OCI-M2 (cell line): Measurements from ENCODE around the gene CAPN9.
"Not testable (repeated sequence)": the region's sequence is repeated elsewhere in the genome, so short reads cannot be mapped to it uniquely, and the experiment has no call there.

ENCODE experiments used
- DNase-seq: peaks from one replicate; lab custom pipeline; 2025; ENCODE audit not compliant: unreplicated experiment; lab: John Stamatoyannopoulos, UW

CAPN9 gene, protein sequence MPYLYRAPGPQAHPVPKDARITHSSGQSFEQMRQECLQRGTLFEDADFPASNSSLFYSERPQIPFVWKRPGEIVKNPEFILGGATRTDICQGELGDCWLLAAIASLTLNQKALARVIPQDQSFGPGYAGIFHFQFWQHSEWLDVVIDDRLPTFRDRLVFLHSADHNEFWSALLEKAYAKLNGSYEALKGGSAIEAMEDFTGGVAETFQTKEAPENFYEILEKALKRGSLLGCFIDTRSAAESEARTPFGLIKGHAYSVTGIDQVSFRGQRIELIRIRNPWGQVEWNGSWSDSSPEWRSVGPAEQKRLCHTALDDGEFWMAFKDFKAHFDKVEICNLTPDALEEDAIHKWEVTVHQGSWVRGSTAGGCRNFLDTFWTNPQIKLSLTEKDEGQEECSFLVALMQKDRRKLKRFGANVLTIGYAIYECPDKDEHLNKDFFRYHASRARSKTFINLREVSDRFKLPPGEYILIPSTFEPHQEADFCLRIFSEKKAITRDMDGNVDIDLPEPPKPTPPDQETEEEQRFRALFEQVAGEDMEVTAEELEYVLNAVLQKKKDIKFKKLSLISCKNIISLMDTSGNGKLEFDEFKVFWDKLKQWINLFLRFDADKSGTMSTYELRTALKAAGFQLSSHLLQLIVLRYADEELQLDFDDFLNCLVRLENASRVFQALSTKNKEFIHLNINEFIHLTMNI

DNA sequence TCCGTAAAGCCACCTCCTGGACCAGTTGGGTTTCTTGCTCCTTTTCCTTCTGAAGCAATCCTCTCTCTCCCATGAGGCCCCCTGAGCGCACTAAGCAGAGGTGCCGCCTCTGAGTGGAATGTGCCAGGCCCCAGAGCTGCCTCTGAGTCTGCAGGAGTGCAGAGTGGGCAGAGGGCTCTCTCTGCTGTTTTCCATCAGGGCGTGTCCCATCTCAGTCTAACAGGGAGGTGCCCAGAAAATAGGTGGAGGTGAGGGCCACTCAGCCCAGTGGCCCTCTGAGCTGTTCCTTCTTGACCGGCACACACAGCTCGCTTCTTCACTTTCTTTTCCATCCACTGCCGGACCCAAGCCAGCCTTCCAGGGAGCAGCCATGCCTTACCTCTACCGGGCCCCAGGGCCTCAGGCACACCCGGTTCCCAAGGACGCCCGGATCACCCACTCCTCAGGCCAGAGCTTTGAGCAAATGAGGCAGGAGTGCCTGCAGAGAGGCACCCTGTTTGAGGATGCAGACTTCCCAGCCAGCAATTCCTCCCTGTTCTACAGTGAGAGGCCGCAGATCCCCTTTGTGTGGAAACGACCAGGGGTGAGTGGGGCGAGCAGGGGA lies at the start of gene CAPN9:
TSS of gene CAPN9 (plus strand) at position 262 of the 604 bp plus-strand sequence. CDS start at position 371, 109 bp downstream.
- DNase-seq = no peak

DNA sequence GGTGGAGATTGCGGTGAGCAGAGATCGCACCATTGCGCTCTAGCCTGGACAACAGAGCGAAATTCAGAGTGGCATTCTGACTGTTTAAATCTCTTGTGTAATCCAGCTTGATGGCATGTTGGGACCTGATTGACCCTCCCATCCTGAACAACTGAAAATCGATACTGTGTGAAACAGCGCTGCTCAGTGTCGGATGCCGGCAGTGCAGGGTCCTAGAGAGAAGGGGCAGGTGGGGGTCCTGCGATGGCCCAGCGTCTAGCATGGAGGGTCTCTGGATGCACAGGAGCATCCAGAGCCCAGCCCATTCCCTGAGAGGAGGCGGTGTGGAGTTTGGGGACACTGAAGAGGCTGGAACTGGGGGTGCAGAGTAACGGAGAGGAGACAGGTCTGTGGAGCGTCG lies 49.1 kb upstream of the CAPN9 start:
- DNase-seq = no peak

DNA sequence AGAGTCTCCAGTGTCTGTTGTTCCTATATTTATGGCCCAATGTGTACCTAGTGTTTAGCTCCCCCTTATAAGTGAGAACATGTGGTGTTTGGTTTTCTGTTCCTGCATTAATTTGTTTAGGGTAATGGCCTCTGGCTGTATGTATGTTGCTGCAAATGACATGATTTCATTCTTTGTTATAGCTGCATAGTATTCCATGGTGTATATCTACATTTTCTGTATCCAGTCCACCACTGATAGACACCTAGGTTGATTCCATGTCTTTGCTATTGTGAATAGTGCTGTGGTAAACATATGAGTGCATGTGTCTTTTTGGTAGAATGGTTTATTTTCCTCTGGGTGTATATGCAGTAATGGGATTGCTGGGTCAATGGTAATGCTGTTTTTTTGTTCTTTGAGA lies 48.2 kb upstream of the CAPN9 start:
- DNase-seq = not testable (repeated sequence)

DNA sequence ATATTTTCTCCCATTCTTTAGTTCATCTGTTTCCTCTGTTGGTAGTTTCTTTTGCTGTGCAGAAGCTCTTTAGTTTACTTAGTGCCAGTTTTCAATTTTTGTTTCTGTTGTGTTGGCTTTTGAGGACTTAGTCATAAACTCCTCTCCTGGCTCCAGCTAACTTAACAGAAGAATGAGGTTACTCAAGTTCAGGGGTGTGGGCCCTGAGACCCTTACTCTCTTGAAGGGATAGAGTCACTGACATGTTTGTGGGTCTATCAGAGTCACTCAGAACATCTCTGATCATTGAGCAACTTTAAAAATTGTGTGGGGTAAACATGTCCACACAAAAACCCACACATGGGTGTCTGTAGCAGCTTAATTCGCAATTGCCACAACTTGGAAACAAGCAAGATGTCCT lies 47.5 kb upstream of the CAPN9 start:
- DNase-seq = no peak

DNA sequence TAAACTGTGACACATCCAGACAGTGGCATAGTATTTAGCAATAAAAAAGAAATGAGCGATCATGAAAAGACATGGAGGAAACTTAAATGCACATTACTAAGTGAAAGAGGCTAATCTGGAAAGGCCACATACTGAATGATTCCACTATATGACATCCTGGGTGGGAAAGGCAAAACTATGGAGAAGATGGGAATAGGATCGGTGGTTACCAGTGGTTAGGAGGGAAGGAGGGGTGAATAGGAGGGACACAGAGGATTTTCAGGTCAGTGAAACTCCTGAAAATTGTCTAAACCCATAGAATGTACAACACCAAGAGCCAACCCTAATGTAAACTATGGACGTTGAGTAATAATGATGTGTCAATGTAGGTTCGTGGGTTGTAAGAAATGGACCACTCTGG lies 47.1 kb upstream of the CAPN9 start:
- DNase-seq = no peak

DNA sequence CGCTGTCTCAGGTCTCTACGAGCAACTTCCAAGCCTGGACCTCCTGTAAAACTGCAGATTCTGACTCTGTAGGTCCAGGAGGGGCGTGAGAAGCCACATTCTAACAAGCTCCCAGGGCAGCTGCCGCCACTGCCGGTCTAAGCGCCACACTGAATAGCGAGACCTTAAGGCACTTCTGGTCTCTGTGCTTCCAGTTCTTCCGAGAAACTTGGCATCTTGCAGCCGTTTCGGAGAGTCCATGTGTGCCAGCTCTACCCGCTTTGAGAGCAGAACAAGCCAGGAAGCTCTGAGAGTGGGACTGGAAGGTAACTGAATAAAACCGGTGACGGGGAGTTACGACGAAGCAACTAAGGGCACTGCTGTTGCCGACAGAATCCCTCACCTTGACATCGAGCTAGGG lies 45.8 kb upstream of the CAPN9 start:
- no peak for DNase-seq

DNA sequence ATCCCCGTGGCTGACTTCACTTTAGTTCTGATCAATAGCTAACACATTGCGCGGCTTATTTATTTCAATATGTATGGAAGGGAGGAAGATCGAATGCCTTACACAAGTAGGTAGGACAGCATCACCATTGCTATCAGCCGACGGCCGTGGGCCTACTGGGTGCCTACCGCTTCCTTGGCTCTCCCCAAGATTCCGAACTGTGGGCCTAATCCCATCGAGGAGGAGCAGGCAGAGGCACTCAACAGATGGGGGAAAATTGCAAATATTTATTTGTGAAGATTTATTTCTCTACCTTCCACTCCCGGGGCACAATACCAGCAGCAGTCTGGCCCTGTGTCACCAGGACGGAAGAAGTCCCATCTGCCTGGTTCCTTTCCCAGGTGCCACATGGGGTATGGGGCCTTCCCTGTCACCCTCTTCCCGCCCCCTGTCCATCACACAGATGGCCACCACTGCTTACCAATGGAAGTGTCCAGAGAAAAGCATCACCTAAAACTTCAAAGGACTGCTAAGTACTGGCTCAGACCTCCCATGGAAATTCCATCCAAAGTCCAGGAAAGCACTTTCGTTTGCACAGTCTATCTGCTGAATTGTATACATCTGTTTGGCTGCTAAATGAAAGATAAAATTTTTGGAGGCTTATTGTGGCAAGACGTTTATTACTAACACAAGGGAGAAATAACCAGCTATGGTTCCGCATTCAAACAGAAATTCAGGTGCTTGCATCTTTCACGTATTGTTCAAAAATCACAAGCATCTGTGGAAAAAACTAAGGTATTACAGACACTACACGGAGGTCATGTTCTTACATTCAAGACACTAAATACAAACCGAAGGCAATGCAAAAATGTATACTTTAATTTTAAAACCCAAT lies 45.1 kb upstream of the CAPN9 start:
- DNase-seq = no peak

DNA sequence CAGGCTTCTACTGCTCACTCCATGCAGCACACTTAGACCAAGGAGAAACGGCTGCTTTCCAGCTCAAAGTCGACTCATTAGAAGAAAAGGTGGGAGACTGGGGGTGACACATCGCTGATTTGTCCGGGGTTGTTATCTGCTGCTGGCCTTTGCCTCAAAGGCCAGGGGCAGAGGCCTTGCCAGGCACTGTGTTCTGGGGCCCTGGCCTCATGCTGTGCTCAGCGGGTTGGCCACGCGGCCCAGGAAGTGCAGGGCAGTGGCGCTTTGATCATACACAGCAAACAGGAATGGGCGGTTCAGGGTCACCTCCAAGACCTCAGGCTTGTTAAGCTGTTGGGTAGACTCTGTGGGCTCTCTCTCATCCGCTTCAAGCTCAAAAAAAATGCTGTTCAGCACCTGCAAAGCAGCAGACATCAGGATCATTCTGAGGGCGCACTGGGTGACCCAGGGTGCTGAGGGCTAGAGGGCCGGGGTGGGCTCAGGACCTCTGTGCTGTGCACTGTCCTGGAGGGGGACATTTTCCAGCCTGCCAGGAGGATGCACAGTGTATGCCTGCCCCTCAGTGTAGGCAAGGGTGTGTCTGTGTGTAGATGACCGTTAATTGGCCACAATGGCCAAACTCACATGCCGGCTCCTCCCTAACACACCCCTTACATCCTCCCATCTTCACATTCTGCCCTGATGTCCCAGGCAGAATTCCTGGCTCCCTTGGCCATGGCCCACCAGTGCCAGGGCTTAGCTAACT lies 44.1 kb upstream of the CAPN9 start:
- no peak for DNase-seq

DNA sequence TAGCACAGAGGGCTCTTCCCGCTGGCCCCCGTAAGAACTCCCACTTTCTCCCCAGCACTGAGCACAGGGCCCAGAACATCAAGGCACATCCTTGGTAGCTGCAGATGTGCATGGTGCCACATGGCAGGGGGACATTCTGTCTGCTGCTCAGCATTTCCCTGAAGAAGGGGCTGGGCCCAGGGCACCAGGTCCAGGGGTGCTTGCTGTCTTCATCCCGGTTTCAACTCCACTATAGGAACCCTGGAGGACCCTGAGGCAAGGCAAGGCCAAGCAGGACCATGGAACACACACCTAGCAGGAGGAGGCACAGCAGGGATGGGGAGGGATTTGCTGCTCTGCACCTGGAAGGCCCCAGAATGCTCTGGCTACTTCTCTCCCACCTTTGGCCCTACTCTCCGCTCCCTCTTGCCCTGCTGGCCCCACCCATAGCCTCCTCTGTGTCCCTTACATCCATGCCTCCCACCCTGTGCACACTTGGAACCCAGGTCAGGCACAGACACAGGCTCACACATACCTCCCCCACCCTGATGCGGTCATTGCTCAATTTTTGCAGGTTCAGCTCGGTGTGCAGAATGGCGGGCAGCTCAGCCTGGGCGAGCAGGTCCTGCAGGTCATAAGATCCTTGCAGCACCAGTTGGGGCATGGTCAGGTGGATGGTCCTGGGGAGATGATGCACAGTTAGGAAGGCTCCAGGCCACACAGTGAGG lies 43.4 kb upstream of the CAPN9 start:
- DNase-seq = no peak

DNA sequence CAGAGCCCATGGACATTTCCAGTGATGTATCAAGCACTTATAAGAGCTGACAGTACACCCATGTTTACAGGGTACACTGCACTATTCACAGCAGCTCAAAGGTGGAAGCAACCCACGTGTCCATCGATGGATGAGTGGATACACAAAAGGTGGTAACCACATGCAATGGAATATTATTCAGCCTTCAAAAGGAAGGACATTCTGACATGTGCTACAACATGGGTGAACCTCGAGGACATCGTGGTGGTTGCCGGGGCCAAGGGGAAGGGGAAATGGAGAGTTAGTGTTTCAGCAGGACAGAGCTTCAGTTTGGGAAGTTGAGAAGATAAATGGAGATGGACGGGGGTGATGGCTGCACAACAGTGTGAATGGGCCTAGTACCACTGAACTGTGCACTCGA lies 42.4 kb upstream of the CAPN9 start:
- no peak for DNase-seq

DNA sequence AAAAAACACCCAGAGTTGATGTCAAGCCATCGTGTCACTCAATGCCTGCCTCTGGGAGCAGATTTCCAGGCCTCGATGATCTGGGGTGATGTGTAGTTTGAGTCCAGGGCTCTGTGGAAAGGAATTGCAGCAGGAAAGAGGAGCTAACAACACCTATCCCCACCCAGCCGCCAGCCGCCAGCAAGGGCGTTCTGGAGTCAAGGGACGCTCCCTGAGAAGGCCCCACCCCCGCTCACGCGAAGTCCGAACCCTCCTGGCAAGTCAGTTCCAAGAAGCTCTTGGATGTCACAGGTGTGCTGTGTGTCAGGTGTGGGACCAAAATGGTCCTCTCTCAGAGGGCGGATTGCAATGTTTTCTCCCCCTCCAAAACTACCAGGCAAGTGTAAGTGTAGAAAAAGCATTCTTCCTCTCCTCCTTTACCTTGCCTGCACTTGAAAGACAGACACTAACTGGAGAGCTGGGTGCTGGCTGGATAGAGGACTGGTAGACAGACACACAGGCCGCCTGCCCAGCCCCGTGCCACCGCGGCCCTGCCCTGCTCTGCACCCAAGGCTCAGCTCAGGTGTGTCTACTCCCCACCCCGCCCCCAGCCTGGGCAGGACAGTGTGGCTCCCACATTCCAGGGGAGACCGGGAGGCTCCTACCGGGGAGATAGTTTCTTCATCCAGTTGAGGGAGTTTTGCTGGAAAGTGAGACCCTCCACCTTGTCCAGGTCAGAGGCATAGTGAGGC lies 41.7 kb upstream of the CAPN9 start:
- no peak for DNase-seq

DNA sequence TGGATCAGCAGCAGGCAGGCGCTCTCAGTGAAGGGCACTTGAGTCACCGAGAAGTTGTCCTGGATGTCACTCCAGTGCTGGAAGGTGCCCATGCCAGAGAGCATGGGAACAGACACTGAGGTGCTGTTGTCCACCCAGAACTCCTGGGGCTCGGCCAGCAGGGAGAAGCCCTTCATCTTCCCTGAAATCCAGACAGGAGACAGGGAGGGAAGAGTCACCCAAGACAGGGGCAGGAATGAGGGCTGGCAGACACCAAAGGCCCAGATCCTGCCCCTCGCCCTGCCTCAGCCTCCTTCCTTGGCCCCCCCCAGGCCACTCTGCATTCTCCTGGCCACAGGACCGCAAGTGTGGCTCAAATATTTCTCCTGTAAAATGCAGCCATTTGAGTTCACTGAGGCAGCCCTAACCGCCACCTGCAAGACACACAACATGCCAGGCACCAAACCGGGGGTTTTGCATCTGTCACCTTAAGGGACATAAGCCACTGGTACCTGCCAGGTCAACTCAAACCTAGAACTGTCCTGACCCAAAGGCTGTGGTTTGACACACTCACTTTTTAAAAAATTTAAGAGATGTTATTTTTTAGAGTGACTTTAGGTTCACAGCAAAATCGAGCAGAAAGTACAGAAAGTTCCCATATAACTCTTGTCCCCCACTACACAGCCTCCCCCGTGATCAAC lies 41.0 kb upstream of the CAPN9 start:
- no peak for DNase-seq

DNA sequence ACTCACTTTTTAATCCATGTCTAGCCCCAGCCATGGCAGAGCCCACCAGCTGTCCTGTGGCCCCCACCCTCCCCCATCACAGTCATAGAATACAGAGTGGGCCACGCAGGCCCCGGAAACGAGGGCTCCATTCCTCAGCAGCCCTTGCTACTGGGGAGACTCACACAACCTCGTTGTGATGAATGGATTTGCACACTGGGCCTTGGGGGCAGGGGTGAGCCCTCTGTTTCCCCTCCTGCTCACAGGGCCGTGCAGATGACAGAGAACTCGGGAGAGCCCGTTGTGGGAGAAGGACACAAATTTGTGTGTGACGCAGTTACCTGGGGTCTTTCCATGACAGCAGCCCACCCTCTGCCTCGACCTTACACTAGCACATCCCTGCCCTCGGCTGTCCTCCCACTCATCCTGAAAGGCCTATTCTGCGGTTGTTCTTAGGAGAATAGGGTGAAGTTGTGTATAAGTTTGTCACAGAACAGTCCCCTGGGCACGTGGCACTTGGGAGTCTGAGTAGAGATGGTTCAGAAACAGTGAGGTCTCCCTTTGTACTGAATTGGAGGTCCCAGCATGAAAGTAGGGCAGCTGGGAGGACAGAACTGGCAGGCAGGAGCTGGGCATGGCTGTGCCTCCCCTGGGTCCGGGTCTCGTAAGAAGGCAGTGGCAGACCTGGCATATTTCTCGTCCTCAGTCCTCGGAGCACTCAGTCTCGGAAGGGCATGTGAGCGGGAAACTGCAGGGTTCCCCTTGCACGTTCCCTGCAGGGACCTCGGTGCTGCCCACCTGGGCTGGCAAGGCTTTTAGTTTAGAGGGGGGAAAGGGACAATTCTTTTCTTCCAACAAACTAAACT lies 40.1 kb upstream of the CAPN9 start:
- DNase-seq = no peak

DNA sequence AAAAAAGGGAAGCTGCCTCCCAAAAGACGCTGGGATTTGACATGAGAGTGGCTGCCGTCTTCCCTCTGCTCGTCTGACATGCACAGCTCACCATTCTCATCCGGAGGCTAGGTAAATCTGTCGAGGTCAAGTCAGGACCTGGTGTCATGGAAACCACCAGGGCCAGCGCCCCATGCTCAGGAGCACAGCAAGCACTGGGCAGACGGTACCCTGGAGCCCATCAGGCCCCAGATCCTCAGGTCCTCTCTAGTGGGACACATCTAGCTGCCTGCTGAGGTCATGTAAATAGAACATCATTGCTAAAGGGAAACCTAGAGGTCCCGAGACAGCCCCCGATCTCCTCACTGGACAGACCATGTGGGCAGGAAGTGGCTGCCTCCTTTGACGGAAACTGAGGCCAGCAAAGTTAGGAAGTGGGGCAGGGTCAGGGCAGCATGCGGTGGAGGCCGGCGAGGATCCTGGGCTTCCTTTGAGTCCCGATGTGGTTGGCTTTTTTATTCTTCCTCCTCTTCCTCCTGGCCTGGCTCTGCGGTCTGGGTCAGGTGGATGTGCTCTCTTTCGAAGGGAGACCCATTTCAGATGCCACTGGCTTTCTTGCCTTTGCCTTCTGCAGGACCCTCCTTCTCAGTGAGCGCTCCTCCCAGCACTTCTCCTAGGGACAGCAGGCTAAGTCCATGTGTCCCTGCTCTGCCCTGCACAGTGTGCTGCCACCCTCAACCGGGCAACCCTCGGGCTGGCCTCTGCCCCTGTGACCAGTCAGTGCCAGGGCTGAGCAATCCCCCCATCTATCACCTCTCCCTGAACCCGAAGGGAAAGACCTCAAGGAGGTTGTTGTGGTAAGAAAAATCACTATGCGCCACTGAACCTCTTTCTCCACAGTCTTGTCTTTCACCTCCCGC lies 39.2 kb upstream of the CAPN9 start:
- DNase-seq = no peak

DNA sequence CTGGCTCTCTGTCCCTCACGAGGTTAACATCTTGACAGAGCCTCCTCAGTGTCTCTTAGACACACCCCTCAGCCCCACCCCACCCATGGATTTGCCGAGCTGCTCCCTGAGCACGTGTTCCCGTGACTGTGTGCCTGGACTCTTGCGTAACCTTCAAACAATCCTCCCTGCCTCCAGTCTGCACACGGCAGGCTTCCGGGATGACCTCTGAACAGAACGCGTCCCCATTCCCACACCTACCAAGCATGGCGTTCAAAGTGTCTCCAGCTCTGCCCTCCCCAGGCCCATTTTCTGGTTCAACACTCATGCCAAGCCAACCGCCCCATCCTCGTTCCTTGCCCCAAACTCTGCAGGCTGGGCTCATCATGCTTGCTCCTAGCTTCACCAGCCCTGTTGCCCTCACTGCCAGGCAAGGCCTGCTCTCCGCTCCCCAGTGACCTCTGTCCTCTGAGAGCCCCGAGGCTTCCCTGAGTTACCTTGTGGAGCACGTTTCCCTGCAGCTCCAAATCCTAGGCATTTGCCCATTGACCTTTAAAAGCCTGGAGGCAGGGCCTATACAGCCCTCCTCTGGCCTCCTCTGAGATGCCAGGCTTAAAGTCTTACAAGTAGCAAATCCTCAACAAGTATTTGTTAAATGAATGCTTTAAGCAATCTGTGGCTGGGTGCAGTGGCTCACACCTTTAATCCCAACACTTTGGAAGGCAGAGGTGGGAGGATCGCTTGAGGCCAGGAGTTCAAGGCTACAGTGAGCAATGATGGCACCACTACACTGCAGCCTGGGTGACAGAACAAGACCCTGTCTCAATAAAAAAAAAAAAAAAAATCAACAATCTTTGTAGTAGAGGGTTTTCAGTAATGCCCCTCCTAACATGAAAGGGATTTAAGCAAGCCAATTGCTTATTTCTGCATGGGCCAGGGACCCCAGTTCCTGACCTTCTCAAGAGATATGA lies 38.3 kb upstream of the CAPN9 start:
- DNase-seq = no peak
